ENCODE data around the gene FAM110A. TPM values are rescaled to one million over a fixed set of nuclear protein-coding genes. Genes with fewer than 3 reads are reported as not detected.

The FAM110A gene
- total and polyA plus RNA-seq, 2 of the 8 experiments (the other 6 are each of a cell fraction or from before 2014, with no cell fraction given) = 10.1 to 10.9 TPM

GRCh38 chr20:825710-826421, 7.6 kb upstream of the FAM110A start:
- no peak overlapping the region for H3K18ac ChIP-seq (ENCODE audit: extremely low read depth, low read length)
- H3K79me2 ChIP-seq (ENCODE audit: control insufficient read depth in 1 of 2, insufficient read depth in 2 of 2, low read length in 2 of 2) = no peaks in the 10 kb centered on the region
- no peak overlapping the region for H2BK15ac ChIP-seq (ENCODE audit: low read length)
- no peak overlapping the region for H2BK5ac ChIP-seq (ENCODE audit: low read depth, low read length)
- H3K27ac ChIP-seq (ENCODE audit: low read depth, low read length) = no peak overlapping the region
- no peak overlapping the region for H4K8ac ChIP-seq (ENCODE audit: extremely low read depth, insufficient read depth, low read length)
- DNase-seq (ENCODE audit: low read depth in 1 of 2, low spot score in 2 of 2) (no peak), FAIRE-seq (no peak)
- H3K4ac ChIP-seq (replicated peaks; ENCODE audit: insufficient read length, low read depth, low read length) = no peak overlapping the region
- ChIA-PET CTCF (ENCODE audit: partially characterized antibody) (interaction anchor here (1.3 to 1.8 kb wide), 3 partner anchors 10 to 130 kb away, joined by 4 to 13 read pairs (median 5); no protein-coding TSS in a partner anchor), POLR2A (ENCODE audit: partially characterized antibody) (no interaction called here)
- no peak overlapping the region for H2BK120ac ChIP-seq (replicated peaks; ENCODE audit: low read depth, low read length)
- H4K91ac ChIP-seq (replicated peaks; ENCODE audit: insufficient read length, low read length) = no peak overlapping the region
- no peak overlapping the region for H3K56ac ChIP-seq (replicated peaks; ENCODE audit: insufficient read length, low read depth, low read length)
- no peak overlapping the region for H3K4me2 ChIP-seq (ENCODE audit: insufficient read depth in 1 of 2, low read depth in 2 of 2, low read length in 2 of 2)
- H4K5ac ChIP-seq (ENCODE audit: insufficient read length, low read depth, low read length) = no peak overlapping the region
- no peak overlapping the region for H2AK5ac ChIP-seq (ENCODE audit: low read depth, low read length)
- H3K9me3 ChIP-seq (ENCODE audit: insufficient read depth in 2 of 2, low read depth in 1 of 2, low read length in 1 of 2) = no peaks in the 10 kb centered on the region
- H2BK20ac ChIP-seq (ENCODE audit: low read length) = no peak overlapping the region
- no peaks in the 10 kb centered on the region for H3K27me3 ChIP-seq (replicated peaks in 1 of 4; ENCODE audit: control insufficient read depth in 3 of 4, extremely low read depth in 1 of 4, insufficient read depth in 3 of 4, low read length in 3 of 4)
- no peak overlapping the region for H2AFZ ChIP-seq (ENCODE audit: low read length)
- H3K4me1 ChIP-seq (replicated peaks in 1 of 4; ENCODE audit: control insufficient read depth in 3 of 4, insufficient read depth in 4 of 4, low read length in 3 of 4) = peaks cover 0 to 6% (median 0%) of the 10 kb centered on the region in 4 experiments; a peak in 1 of 7 replicates
- no peak overlapping the region for H3K4me3 ChIP-seq (ENCODE audit: extremely low read depth in 1 of 4, insufficient read depth in 2 of 4, low read depth in 3 of 4, low read length in 4 of 4)
- no peaks in the 10 kb centered on the region for H3K36me3 ChIP-seq (ENCODE audit: control insufficient read depth in 2 of 4, insufficient read depth in 4 of 4, low read length in 3 of 4)
- TF ChIP-seq PHF8 (conservative IDR thresholded peaks at IDR 0.05; ENCODE audit: low read depth, low read length) = no peak
- no peak for TF ChIP-seq MAFK (IDR thresholded peaks at IDR 0.05; ENCODE audit: low read depth, low read length)
- no peak for TF ChIP-seq SIRT6 (IDR thresholded peaks at IDR 0.05; ENCODE audit: low read length)
- no peak for TF ChIP-seq NANOG (IDR thresholded peaks at IDR 0.05; ENCODE audit: insufficient read depth, low read depth, low read length, poor library complexity, severe bottlenecking)
- TF ChIP-seq POLR2AphosphoS5 (IDR thresholded peaks at IDR 0.05; ENCODE audit: low read depth, low read length) = no peak
- TF ChIP-seq CBX5 (IDR thresholded peaks at IDR 0.05; ENCODE audit: low read depth, low read length) = no peak
- TF ChIP-seq SIN3A (conservative IDR thresholded peaks at IDR 0.05 in 1 of 2, IDR thresholded peaks at IDR 0.05 in 1 of 2; ENCODE audit: low read depth in 1 of 2, low read length in 2 of 2) = no peak
- no peak for TF ChIP-seq GTF2F1 (IDR thresholded peaks at IDR 0.05; ENCODE audit: borderline replicate concordance, low read depth, low read length)
- no peak overlapping the region for H3K9ac ChIP-seq (replicated peaks in 1 of 4; ENCODE audit: extremely low read depth in 1 of 4, low read depth in 3 of 4, low read length in 3 of 4)
- WGBS, 2 experiments (ENCODE audit: extremely low coverage in 1 of 2, insufficient coverage in 1 of 2, insufficient read length in 1 of 2, insufficient replicate concordance in 2 of 2, low coverage in 1 of 2, low lambda C conversion rate in 2 of 2, missing lambda C conversion rate in 1 of 2) = 91% methylated on average over 9 of the region's 9 CpGs; no CpG with 5 or more reads in 1 of the 2 experiments
- H4K20me1 ChIP-seq (replicated peaks in 1 of 2; ENCODE audit: control insufficient read depth in 1 of 2, insufficient read depth in 2 of 2, low read length in 2 of 2) = no peaks in the 10 kb centered on the region
- no peak overlapping the region for H3K14ac ChIP-seq (ENCODE audit: insufficient read length)
- no peaks in the 10 kb centered on the region for H3K23me2 ChIP-seq (ENCODE audit: low read depth, low read length)
- H3K79me1 ChIP-seq (ENCODE audit: low read depth, low read length) = no peaks in the 10 kb centered on the region
- no peak overlapping the region for H3K23ac ChIP-seq (ENCODE audit: insufficient read length)
- no peak overlapping the region for H2BK12ac ChIP-seq (ENCODE audit: low read depth, low read length)
